Hepatocyte (in vitro differentiated cells): ENCODE data around the gene SNX9. TPM values are rescaled to one million over a fixed set of nuclear protein-coding genes. Genes with fewer than 3 reads are reported as not detected.

ENCODE experiments used
- DNase-seq: peaks from one replicate; pipeline ENCODE4 v3.0.0-alpha.2; 2016; ENCODE audit warnings: low spot score
- H2AFZ ChIP-seq: fragments of 200-600 bp; sonication (generic); 2 replicates; pipeline ENCODE4 v1.6.0; 2016; ENCODE audit warnings: antibody characterized with exemption, mild to moderate bottlenecking
- H3K27ac ChIP-seq: fragments of 200-600 bp; sonication (generic); 2 replicates; pipeline ENCODE4 v1.5.1; 2016; ENCODE audit warnings: mild to moderate bottlenecking
- H3K27me3 ChIP-seq: fragments of 200-600 bp; sonication (generic); 2 replicates; pipeline ENCODE4 v1.6.1; 2016
- H3K36me3 ChIP-seq: fragments of 200-600 bp; sonication (generic); replicated peaks from 2 replicates; pipeline ENCODE4 v1.5.1; 2016; ENCODE audit warnings: low read depth; ENCODE audit not compliant: insufficient read depth
- H3K4me1 ChIP-seq: fragments of 200-600 bp; sonication (generic); 2 replicates; pipeline ENCODE4 v1.5.1; 2016; ENCODE audit warnings: mild to moderate bottlenecking, moderate library complexity; ENCODE audit not compliant: insufficient read depth
- H3K4me2 ChIP-seq: fragments of 200-600 bp; sonication (generic); 2 replicates; pipeline ENCODE4 v1.6.0; 2016
- H3K4me3 ChIP-seq: fragments of 200-600 bp; sonication (generic); 2 replicates; pipeline ENCODE4 v1.5.1; 2016; ENCODE audit warnings: mild to moderate bottlenecking
- H3K79me2 ChIP-seq: fragments of 200-600 bp; sonication (generic); 2 replicates; pipeline ENCODE4 v1.6.0; 2017; ENCODE audit warnings: mild to moderate bottlenecking
- H3K9me2 ChIP-seq: fragments of 200-600 bp; sonication (generic); replicated peaks from 2 replicates; pipeline ENCODE4 v1.6.0; 2017; ENCODE audit warnings: mild to moderate bottlenecking; ENCODE audit not compliant: insufficient read depth
- H3K9me3 ChIP-seq: fragments of 200-600 bp; sonication (generic); 2 replicates; pipeline ENCODE4 v1.5.1; 2016; ENCODE audit warnings: low read depth, mild to moderate bottlenecking
- H4K20me1 ChIP-seq: fragments of 200-600 bp; sonication (generic); 2 replicates; pipeline ENCODE4 v1.6.0; 2016; ENCODE audit warnings: mild to moderate bottlenecking; ENCODE audit not compliant: insufficient read depth, poor library complexity, severe bottlenecking
- EZH2 ChIP-seq: fragments of 200-600 bp; sonication (generic); IDR thresholded peaks from 2 replicates; pipeline ENCODE4 v1.6.1; 2016; ENCODE audit warnings: antibody characterized with exemption, mild to moderate bottlenecking, borderline replicate concordance
- EZH2phosphoT487 ChIP-seq: fragments of 200-600 bp; sonication (generic); IDR thresholded peaks from one replicate; pipeline ENCODE4 v1.6.1; 2018; ENCODE audit warnings: antibody characterized with exemption, mild to moderate bottlenecking, low read depth, moderate library complexity; ENCODE audit not compliant: unreplicated experiment, severe bottlenecking
- WGBS: methylation state at CpG from one replicate; pipeline ENCODE4 v1.1.6; 2016; ENCODE audit warnings: low lambda C conversion rate; ENCODE audit errors: missing lambda C conversion rate; 5-methylcytosine and 5-hydroxymethylcytosine counted together
- polyA plus RNA-seq: library from polyadenylated mRNA; unstranded; fragments of >200 nt; fragmentation: Nextera tagmentation; extraction: Ambion mirVana; gene quantifications from 2 replicates; pipeline ENCODE4 v1.2.1, GENCODE V29; 2016
- total RNA-seq: library from RNA; depleted of rRNA; stranded (reverse); fragments of >200 nt; gene quantifications from 2 replicates; pipeline ENCODE4 v1.2.3, GENCODE V29; 2014
- TF ChIP-seq, protein P1 (sequence below): fragments of 200-600 bp; sonication (generic); IDR thresholded peaks from 2 replicates; pipeline ENCODE4 v1.5.1; 2016; ENCODE audit warnings: antibody characterized with exemption, mild to moderate bottlenecking; ENCODE audit not compliant: poor library complexity

The SNX9 gene
- total and polyA plus RNA-seq, 2 experiments from 2014 or later, result 34.1 to 34.7 TPM

DNA sequence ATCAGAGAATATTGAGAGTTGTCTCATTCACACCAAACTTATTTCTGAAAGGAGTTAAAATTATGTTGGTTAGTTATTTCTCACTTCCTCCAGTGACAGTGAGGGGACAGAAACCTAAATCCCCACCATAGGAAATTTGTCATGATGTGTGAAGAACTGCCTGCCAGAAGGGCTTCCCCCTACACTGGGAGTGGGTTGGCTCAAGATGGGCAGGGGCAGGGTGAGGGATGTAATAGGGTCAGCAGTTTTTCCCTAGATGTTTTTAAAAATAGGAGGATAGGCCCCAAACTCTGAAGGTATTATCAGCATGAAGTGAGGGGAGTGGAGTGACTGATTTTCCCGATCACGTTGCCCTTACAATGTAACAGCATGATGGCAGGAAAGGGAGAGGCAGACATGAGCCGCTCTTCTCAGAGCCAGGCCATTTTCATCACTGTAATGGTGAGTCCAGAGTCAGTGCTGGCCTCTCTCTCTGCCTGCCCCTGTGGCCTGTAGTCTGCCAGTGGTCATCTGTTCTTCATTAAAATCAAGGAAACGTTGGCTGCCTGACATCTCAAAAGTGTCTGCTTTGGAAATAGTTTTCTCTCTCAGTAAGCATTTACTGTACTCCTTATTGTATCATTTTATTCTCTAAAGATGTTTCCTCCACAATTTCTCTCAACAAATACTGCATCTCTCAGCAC lies 98.8 kb downstream of the SNX9 start:
- no peak overlapping the region for H2AFZ ChIP-seq
- WGBS, result 60% methylated on average over 4 of the region's 4 CpGs
- no peaks in the 10 kb centered on the region for H4K20me1 ChIP-seq
- no peaks in the 10 kb centered on the region for H3K4me1 ChIP-seq
- no peak for TF ChIP-seq EZH2
- TF ChIP-seq, protein P1, sequence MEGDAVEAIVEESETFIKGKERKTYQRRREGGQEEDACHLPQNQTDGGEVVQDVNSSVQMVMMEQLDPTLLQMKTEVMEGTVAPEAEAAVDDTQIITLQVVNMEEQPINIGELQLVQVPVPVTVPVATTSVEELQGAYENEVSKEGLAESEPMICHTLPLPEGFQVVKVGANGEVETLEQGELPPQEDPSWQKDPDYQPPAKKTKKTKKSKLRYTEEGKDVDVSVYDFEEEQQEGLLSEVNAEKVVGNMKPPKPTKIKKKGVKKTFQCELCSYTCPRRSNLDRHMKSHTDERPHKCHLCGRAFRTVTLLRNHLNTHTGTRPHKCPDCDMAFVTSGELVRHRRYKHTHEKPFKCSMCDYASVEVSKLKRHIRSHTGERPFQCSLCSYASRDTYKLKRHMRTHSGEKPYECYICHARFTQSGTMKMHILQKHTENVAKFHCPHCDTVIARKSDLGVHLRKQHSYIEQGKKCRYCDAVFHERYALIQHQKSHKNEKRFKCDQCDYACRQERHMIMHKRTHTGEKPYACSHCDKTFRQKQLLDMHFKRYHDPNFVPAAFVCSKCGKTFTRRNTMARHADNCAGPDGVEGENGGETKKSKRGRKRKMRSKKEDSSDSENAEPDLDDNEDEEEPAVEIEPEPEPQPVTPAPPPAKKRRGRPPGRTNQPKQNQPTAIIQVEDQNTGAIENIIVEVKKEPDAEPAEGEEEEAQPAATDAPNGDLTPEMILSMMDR, result no peak
- no peak for TF ChIP-seq EZH2phosphoT487
- H3K4me3 ChIP-seq, result no peak overlapping the region
- H3K79me2 ChIP-seq, result no peaks in the 10 kb centered on the region
- no peaks in the 10 kb centered on the region for H3K9me2 ChIP-seq
- H3K9me3 ChIP-seq, result no peaks in the 10 kb centered on the region
- DNase-seq, result no peak
- no peak overlapping the region for H3K4me2 ChIP-seq
- no peak overlapping the region for H3K27ac ChIP-seq
- no peaks in the 10 kb centered on the region for H3K27me3 ChIP-seq
- H3K36me3 ChIP-seq, result no peaks in the 10 kb centered on the region

DNA sequence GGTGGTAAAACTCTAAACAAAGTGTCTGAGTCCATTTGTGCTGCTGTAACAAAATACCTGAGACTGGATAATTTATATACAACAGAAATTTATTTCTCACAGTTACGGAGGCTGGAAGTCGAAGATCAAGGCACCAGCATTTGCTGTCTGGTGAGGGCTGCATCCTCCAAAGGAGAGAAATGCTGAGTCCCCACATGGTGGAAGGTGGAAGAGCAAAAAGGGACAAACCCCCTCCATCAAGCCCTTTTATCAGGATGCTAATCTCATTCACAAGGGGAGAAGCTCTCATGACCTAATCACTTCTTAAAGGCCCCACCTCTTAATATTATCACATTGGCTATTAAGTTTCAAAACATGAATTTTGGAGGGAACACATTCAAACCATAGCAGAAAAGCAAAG lies 102.7 kb downstream of the SNX9 start:
- no peak overlapping the region for H3K27ac ChIP-seq
- no peaks in the 10 kb centered on the region for H3K4me1 ChIP-seq
- no peaks in the 10 kb centered on the region for H3K9me2 ChIP-seq
- DNase-seq, result no peak
- no peak overlapping the region for H2AFZ ChIP-seq
- H4K20me1 ChIP-seq, result no peaks in the 10 kb centered on the region
- H3K36me3 ChIP-seq, result no peaks in the 10 kb centered on the region
- no peak overlapping the region for H3K4me2 ChIP-seq
- H3K9me3 ChIP-seq, result no peaks in the 10 kb centered on the region
- H3K79me2 ChIP-seq, result no peaks in the 10 kb centered on the region
- TF ChIP-seq EZH2 (no peak), EZH2phosphoT487 (no peak)
- TF ChIP-seq, protein P1, result no peak
- 91% methylated on average over 2 of the region's 2 CpGs for WGBS
- H3K27me3 ChIP-seq, result no peaks in the 10 kb centered on the region
- H3K4me3 ChIP-seq, result no peak overlapping the region

GRCh38 chr6:157927011-157927410 lies 104.0 kb downstream of the SNX9 start:
- Histone ChIP-seq H3K4me1 (no peaks in the 10 kb centered on the region), H3K27ac (no peak overlapping the region), H2AFZ (no peak overlapping the region), H3K4me2 (no peak overlapping the region), H3K79me2 (no peaks in the 10 kb centered on the region), H3K27me3 (no peaks in the 10 kb centered on the region), H4K20me1 (no peaks in the 10 kb centered on the region), H3K9me2 (no peaks in the 10 kb centered on the region), H3K4me3 (no peak overlapping the region), H3K36me3 (no peaks in the 10 kb centered on the region), H3K9me3 (no peaks in the 10 kb centered on the region)
- no peak for DNase-seq
- TF ChIP-seq, protein P1, result no peak
- no peak for TF ChIP-seq EZH2
- no peak for TF ChIP-seq EZH2phosphoT487
- 98% methylated on average over 7 of the region's 7 CpGs for WGBS
